ENCODE results near the gene TYK2.
"Not testable (repeated sequence)": the region's sequence is repeated elsewhere in the genome, so short reads cannot be mapped to it uniquely, and the experiment has no call there.

The TYK2 gene

DNA sequence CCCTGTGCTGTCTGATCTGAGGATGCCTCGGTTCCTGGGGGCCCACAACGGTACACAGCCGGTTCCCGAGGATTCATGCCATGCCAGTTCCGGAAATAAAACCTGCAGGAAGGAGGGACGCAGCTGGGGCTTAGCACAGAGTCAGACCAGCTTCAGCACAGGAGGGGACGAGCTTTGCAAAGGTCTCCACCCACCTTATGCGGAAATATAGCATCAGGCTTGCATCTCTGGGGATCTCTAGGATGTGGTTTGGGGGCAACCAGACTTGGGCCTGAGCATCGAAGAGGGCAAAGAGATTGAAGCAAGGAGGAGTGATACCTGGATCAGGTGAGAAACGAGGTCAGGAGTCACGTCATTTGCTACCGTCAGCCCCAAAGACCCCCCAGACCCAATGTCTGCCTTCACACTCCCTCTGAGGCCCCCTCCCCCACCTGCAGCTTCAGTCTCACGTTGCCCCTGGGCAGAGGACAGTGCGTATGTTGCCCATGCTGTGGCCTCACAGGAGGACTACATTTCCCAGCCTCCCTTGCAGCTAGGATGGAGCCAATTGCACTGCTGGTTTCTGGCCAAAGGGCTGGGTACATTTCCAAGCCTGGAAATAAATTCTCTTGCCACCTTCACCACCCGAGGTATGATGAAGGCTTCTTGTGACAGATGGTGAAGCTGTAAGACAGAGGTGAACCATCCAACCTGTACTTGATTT, 12.1 kb downstream of the TYK2 start:
- H3K4me3 ChIP-seq (ENCODE audit: low read depth, low read length) = no peak overlapping the region
- TF ChIP-seq, protein P1, sequence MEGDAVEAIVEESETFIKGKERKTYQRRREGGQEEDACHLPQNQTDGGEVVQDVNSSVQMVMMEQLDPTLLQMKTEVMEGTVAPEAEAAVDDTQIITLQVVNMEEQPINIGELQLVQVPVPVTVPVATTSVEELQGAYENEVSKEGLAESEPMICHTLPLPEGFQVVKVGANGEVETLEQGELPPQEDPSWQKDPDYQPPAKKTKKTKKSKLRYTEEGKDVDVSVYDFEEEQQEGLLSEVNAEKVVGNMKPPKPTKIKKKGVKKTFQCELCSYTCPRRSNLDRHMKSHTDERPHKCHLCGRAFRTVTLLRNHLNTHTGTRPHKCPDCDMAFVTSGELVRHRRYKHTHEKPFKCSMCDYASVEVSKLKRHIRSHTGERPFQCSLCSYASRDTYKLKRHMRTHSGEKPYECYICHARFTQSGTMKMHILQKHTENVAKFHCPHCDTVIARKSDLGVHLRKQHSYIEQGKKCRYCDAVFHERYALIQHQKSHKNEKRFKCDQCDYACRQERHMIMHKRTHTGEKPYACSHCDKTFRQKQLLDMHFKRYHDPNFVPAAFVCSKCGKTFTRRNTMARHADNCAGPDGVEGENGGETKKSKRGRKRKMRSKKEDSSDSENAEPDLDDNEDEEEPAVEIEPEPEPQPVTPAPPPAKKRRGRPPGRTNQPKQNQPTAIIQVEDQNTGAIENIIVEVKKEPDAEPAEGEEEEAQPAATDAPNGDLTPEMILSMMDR (IDR thresholded peaks at IDR 0.05; ENCODE audit: borderline replicate concordance, insufficient read depth, low read depth, low read length) = no peak

DNA sequence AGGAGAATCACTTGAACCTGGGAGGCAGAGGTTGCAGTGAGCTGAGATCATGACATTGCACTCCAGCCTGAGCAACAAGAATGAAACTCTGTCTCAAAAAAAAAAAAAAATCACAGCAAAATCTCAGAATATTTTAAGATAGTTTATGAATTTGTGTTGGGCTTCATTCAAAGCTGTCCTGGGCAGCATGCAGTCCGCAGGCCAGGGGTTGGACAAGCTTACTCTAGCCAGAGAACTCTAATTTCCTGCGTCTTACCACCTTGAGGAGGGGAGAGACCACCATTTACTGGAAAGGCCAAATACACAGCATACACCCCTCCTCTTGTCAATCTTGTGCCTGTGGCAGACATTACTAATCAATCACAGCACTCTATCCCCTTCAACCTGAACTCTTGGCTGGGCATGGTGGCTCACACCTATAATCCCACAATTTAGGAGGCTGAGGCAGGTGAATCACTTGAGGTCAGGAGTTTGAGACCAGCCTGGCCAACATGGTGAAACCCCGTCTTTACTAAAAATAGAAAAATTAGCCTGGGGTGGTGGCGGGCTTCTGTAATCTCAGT, 13.3 kb downstream of the TYK2 start:
- not testable (repeated sequence) for H3K4me3 ChIP-seq (ENCODE audit: low read depth, low read length)

DNA sequence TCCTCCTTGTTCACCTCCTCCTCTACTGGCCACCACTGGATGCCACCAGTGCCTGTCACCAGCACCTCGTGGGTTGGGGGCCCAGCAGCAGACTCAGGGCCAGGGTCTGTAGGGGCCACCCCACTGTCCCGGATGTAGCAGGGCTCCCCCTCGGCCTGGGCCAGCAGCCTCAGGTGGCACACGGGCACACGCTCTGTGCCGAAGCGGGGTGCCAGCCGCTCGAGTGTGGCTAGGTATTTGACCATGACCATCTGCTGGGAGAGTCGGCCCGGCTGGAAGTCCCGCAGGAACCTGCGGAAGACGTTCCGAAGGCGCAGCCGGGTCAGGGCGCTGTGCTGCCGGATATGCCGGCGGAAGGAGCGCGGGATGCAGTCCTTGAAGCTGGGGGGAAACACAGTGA, 14.9 kb downstream of the TYK2 start:
- TF ChIP-seq, protein P1 (IDR thresholded peaks at IDR 0.05; ENCODE audit: borderline replicate concordance, insufficient read depth, low read depth, low read length) = no peak
- no peak overlapping the region for H3K4me3 ChIP-seq (ENCODE audit: low read depth, low read length)

DNA sequence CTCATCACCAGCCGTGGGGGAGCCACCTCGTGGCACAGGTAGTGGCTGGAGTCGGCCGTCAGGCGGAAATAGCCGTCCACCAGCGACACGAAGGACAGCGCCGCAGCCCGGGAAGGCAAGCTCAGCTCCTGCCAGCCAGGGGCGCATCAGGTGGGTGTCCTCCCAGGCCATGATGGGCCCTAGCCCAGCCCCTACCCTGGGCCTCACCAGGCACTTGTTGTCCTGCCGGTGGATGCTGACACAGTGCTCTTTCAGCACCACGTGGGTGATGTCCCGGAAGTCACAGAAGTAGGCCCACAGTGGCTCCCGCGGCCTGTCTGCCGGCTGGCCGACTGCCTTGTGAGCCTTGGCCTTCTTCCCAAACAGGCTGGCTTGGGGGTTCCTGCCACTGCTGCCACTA, 15.7 kb downstream of the TYK2 start:
- H3K4me3 ChIP-seq (ENCODE audit: low read depth, low read length) = no peak overlapping the region
- TF ChIP-seq, protein P1 (IDR thresholded peaks at IDR 0.05; ENCODE audit: borderline replicate concordance, insufficient read depth, low read depth, low read length) = no peak

DNA sequence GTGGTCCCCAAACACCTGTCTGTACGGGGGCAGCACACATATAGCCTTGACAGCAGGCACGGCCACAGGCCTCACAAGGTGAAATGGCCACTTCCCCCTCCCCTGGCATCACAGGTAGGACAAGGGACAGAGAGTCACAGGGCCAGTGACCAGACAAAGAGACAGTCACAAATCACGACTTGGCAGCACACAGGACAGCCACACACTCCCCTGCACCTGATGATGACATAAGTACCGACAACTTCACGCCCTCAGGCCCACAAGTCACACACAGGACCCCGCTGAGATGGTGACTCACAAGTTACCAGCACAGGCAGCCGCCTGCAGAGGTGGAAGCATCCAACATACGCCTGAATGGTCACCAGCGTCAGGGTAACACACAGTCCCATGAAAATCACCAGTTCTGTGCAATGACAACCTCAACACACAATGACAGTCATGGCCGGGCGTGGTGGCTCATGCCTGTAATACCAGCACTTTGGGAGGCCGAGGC, 16.5 kb downstream of the TYK2 start:
- TF ChIP-seq, protein P1 (IDR thresholded peaks at IDR 0.05; ENCODE audit: borderline replicate concordance, insufficient read depth, low read depth, low read length) = no peak
- no peak overlapping the region for H3K4me3 ChIP-seq (ENCODE audit: low read depth, low read length)

DNA sequence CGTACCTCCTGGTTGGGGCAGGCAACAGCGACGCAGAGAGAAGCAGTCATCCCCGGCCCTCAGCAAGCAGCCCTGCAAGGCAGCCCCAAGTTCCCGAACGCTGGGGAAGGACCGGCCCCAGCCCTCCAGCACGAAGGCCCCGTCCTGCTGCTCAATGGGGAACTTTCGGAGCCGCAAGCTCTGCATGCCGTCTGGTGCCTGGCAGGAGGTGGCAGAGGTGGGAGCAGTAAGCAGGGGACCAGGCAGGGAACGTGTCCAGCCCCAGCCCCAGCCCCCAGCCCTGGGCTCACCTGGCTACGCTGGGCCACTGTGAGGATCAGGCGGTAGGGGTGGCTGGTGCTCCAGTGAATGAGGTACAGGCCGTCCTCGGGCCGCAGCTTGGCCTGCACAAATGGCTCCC, 18.1 kb downstream of the TYK2 start:
- H3K4me3 ChIP-seq (ENCODE audit: low read depth, low read length) = no peak overlapping the region
- TF ChIP-seq, protein P1 (IDR thresholded peaks at IDR 0.05; ENCODE audit: borderline replicate concordance, insufficient read depth, low read depth, low read length) = no peak

DNA sequence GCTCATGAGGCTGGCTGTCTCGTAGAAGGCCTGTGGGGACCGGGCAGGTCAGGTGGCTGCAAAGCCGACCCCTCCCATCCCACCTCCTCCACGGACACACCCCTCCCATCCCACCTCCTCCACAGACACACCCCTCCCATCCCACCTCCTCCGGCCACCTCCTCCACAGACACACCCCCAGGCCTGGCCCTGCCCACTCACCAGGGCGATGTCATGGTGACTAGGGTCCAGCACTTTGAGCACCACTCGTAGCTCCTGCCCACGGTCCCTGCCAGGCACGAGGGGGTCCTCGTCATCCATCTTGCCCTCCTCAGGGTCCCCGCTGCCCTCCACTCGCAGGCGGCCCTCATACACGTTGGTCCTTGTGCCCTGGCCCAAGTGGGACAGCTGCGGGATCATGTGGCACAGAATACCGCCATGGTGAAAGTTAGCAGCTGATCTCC, 18.8 kb downstream of the TYK2 start:
- TF ChIP-seq, protein P1 (IDR thresholded peaks at IDR 0.05; ENCODE audit: borderline replicate concordance, insufficient read depth, low read depth, low read length) = no peak
- no peak overlapping the region for H3K4me3 ChIP-seq (ENCODE audit: low read depth, low read length)

Measured in GM12875 (cell line).